BE2C (cell line): ENCODE data around the gene FIP1L1. TPM values are rescaled to one million over a fixed set of nuclear protein-coding genes. Genes with fewer than 3 reads are reported as not detected.
"Not testable (repeated sequence)": the region's sequence is repeated elsewhere in the genome, so short reads cannot be mapped to it uniquely, and the experiment has no call there.

Experiments
- DNase-seq: peaks from one replicate; pipeline ENCODE4 v3.0.0-alpha.2; 2020
- H3K27me3 ChIP-seq: fragments of 250-450 bp; sonication (Bioruptor Pico); 2 replicates; pipeline ENCODE4 v1.5.1; 2020; ENCODE audit warnings: mild to moderate bottlenecking
- H3K36me3 ChIP-seq: fragments of 250-450 bp; sonication (Bioruptor Pico); 2 replicates; pipeline ENCODE4 v1.5.1; 2020; ENCODE audit warnings: mild to moderate bottlenecking
- H3K4me1 ChIP-seq: fragments of 250-450 bp; sonication (Bioruptor Pico); 2 replicates; pipeline ENCODE4 v1.5.1; 2020
- H3K4me3 ChIP-seq: 2 replicates; pipeline ENCODE4 v1.5.1; 2011; ENCODE audit warnings: low read depth, low read length
- H3K9me3 ChIP-seq: fragments of 250-450 bp; sonication (Bioruptor Pico); 2 replicates; pipeline ENCODE4 v1.5.1; 2020
- CTCF ChIP-seq: IDR thresholded peaks from 2 replicates; pipeline ENCODE4 v1.5.1; 2012; ENCODE audit warnings: mild to moderate bottlenecking, low read depth, low read length
- polyA plus RNA-seq: library from polyadenylated mRNA; unstranded; fragments of >200 nt; gene quantifications from one replicate; pipeline ENCODE4 v1.2.1, GENCODE V29; 2012; ENCODE audit warnings: low read depth, missing spikeins; ENCODE audit not compliant: insufficient read length, insufficient read depth

The FIP1L1 gene, protein sequence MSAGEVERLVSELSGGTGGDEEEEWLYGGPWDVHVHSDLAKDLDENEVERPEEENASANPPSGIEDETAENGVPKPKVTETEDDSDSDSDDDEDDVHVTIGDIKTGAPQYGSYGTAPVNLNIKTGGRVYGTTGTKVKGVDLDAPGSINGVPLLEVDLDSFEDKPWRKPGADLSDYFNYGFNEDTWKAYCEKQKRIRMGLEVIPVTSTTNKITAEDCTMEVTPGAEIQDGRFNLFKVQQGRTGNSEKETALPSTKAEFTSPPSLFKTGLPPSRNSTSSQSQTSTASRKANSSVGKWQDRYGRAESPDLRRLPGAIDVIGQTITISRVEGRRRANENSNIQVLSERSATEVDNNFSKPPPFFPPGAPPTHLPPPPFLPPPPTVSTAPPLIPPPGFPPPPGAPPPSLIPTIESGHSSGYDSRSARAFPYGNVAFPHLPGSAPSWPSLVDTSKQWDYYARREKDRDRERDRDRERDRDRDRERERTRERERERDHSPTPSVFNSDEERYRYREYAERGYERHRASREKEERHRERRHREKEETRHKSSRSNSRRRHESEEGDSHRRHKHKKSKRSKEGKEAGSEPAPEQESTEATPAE
- 31.2 TPM for polyA plus RNA-seq

DNA sequence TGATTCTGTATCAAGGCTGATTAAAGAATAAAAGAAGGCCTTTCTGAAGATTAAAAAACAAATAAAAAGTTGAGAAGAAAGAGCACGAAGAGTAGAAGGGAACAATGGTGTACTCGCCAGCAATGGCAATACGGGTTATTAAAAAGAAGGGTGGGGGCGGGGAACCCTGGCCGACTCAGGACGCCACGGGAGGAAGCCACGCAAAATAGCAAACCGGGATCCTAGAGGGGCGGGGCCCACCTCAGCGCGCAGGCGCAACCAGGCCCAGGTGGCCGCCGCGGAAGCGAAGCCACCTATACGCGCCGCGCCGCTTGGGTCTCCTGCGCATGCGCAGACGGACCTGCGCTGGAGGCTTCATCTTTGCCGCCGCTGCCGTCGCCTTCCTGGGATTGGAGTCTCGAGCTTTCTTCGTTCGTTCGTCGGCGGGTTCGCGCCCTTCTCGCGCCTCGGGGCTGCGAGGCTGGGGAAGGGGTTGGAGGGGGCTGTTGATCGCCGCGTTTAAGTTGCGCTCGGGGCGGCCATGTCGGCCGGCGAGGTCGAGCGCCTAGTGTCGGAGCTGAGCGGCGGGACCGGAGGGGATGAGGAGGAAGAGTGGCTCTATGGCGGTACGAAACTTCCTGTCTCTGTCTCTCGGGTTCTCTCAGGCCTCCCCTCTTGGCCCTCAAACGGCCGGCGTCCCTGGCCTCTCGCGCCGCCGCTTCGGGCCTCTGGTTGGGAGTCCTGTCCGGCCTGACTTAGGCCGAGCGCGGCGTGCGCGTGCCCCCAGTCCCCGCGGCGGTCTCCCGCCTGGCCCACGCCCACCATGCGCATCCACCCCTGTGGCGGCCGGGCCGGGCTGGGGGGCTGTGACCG lies at the start of gene FIP1L1:
Gene FIP1L1 (plus strand): TSS at position 323 of the 852 bp plus-strand sequence. CDS start 198 bp downstream, at position 521.
- H3K36me3 ChIP-seq = peaks cover 7% of the 10 kb centered on the region
- no peaks in the 10 kb centered on the region for H3K4me1 ChIP-seq
- peak; percentile 95 for DNase-seq
- no peaks in the 10 kb centered on the region for H3K9me3 ChIP-seq
- no peaks in the 10 kb centered on the region for H3K27me3 ChIP-seq
- no peak for TF ChIP-seq CTCF
- H3K4me3 ChIP-seq = peak within 1 kb of the TSS; percentile 81

- not testable (repeated sequence) for DNase-seq, H3K9me3 ChIP-seq, H3K36me3 ChIP-seq, H3K4me3 ChIP-seq, H3K27me3 ChIP-seq, H3K4me1 ChIP-seq
Measured at GRCh38 chr4:53334916-53335315, 42.5 kb upstream of the FIP1L1 start.

DNA sequence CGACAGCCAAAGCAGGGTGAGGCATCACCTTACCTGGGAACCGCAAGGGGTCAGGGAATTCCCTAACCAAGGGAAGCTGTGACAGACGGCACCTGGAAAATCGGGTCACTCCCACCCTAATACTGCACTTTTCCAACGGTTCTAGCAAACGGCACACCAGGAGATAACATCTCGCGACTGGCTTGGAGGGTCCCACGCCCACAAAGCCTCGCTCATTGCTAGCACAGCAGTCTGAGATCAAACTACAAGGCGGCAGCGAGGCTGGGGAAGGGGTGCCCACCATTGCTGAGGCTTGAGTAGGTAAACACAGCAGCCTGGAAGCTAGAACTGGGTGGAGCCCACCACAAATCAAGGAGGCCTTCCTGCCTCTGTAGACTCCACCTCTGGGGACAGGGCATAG lies 37.3 kb upstream of the FIP1L1 start:
- not testable (repeated sequence) for DNase-seq, H3K36me3 ChIP-seq, H3K4me1 ChIP-seq, H3K9me3 ChIP-seq, H3K27me3 ChIP-seq, H3K4me3 ChIP-seq

GRCh38 chr4:53346392-53346791 lies 31.0 kb upstream of the FIP1L1 start:
- H3K9me3 ChIP-seq, DNase-seq: not testable (repeated sequence)
- H3K36me3 ChIP-seq = peaks cover 17% of the 10 kb centered on the region

GRCh38 chr4:53346920-53347852 lies 30.3 kb upstream of the FIP1L1 start:
- Histone ChIP-seq H3K27me3 (no peaks in the 10 kb centered on the region), H3K4me3 (no peak overlapping the region), H3K4me1 (no peaks in the 10 kb centered on the region), H3K9me3 (no peaks in the 10 kb centered on the region), H3K36me3 (peaks cover 19% of the 10 kb centered on the region)
- no peak for DNase-seq
- no peak for TF ChIP-seq CTCF

More at GRCh38 chr4:53346392-53346791, 31.0 kb upstream of the FIP1L1 start:
- not testable (repeated sequence) for H3K4me3 ChIP-seq, H3K4me1 ChIP-seq, H3K27me3 ChIP-seq

GRCh38 chr4:53348046-53348445 lies 29.4 kb upstream of the FIP1L1 start:
- no peak for DNase-seq
- TF ChIP-seq CTCF = no peak
- Histone ChIP-seq H3K36me3 (peaks cover 28% of the 10 kb centered on the region), H3K4me1 (no peaks in the 10 kb centered on the region), H3K4me3 (no peak overlapping the region), H3K27me3 (no peaks in the 10 kb centered on the region), H3K9me3 (no peaks in the 10 kb centered on the region)

DNA sequence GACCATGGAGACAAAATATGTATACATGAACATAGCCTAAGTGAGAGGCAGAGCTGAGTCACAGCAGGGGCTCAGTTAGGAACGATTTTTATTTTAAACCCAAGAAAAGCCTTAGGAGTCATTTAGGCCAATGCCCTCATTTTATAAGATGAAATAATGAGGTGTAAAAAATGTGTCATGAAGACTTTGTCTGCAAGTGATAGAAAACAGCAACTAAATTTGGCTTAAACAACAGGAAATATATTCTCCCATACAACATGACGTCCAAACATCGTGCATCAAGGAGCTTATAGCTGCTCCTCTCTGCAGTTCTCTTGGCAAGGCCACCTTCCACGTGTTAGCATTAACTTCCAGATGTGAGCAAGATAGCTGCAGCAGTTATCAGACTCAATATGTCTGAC lies 28.4 kb upstream of the FIP1L1 start:
- TF ChIP-seq CTCF = no peak
- Histone ChIP-seq H3K9me3 (no peaks in the 10 kb centered on the region), H3K27me3 (no peaks in the 10 kb centered on the region), H3K36me3 (peaks cover 31% of the 10 kb centered on the region), H3K4me3 (no peak overlapping the region), H3K4me1 (no peaks in the 10 kb centered on the region)
- no peak for DNase-seq
